Omental fat pad (tissue), 4 donors: Measurements from ENCODE around the gene LPCAT1. TPM values are rescaled to one million over a fixed set of nuclear protein-coding genes. Genes with fewer than 3 reads are reported as not detected.

ENCODE experiments used
- ATAC-seq: fragments of 150-250 bp; one replicate; pipeline ENCODE4 v1.9.1; 2016; ENCODE audit warnings: mild to moderate bottlenecking, moderate library complexity; ENCODE audit not compliant: low FRiP score
- DNase-seq: peaks from one replicate; pipeline ENCODE4 v3.0.0-alpha.2; 2019; ENCODE audit warnings: low spot score
- CTCF ChIP-seq, 3 donors: fragments of 450-650 bp; IDR thresholded peaks; one replicate each; pipeline ENCODE4 v1.5.1; 2016 to 2017; ENCODE audit warnings: antibody characterized with exemption in 3 of 3, mild to moderate bottlenecking in 3 of 3, moderate library complexity in 2 of 3
- total RNA-seq, 4 donors: library from RNA; depleted of rRNA; stranded (reverse); fragments of >200 nt; gene quantifications; one replicate each; pipeline ENCODE4 v1.1.0, GENCODE V29; 2016

Gene LPCAT1
- total RNA-seq, 4 donors from 2014 or later = 22.3 to 37.1 (median 34.5) TPM

GRCh38 chr5:1489754-1490153 lies 34.0 kb downstream of the LPCAT1 start:
- no peak for TF ChIP-seq CTCF (IDR thresholded peaks at IDR 0.05)
- ATAC-seq (no peak), DNase-seq (no peak)

- ATAC-seq = peak; percentile 69
- no peak for DNase-seq
Measured at GRCh38 chr5:1488882-1489680, 34.7 kb downstream of the LPCAT1 start.

GRCh38 chr5:1487079-1487764 lies 36.5 kb downstream of the LPCAT1 start:
- ATAC-seq (no peak), DNase-seq (no peak)
- no peak for TF ChIP-seq CTCF (IDR thresholded peaks at IDR 0.05)

More at GRCh38 chr5:1488882-1489680, 34.7 kb downstream of the LPCAT1 start:
- no peak for TF ChIP-seq CTCF (IDR thresholded peaks at IDR 0.05)

- DNase-seq (no peak), ATAC-seq (no peak)
- no peak for TF ChIP-seq CTCF (IDR thresholded peaks at IDR 0.05)
Measured at GRCh38 chr5:1486271-1486670, 37.5 kb downstream of the LPCAT1 start.

- ATAC-seq = no peak
- no peak for TF ChIP-seq CTCF (IDR thresholded peaks at IDR 0.05)
- no peak for DNase-seq
Measured at GRCh38 chr5:1485579-1486118, 38.1 kb downstream of the LPCAT1 start.

- DNase-seq (no peak), ATAC-seq (no peak)
- TF ChIP-seq CTCF (IDR thresholded peaks at IDR 0.05) = no peak
Measured at GRCh38 chr5:1484730-1485578, 38.8 kb downstream of the LPCAT1 start.
